K562 (cell line): ENCODE measurements around the gene EHBP1.

Experiments used
- CTBP1 ChIP-seq: fragments of 450-650 bp; IDR thresholded peaks from 2 replicates; pipeline ENCODE4 v1.6.1; 2016; ENCODE audit warnings: borderline replicate concordance
- EP300 ChIP-seq: IDR thresholded peaks from 2 replicates; pipeline ENCODE4 v1.6.1; 2012; ENCODE audit warnings: low read length, improper control_type of control experiment
- POLR2AphosphoS5 ChIP-seq: IDR thresholded peaks from 2 replicates; pipeline ENCODE4 v1.6.1; 2011; ENCODE audit warnings: mild to moderate bottlenecking, low read depth, low read length, moderate library complexity; ENCODE audit not compliant: control insufficient read depth, insufficient read depth
- TGIF2 ChIP-seq: sonication (generic); formaldehyde crosslinking; IDR thresholded peaks from 2 replicates; pipeline ENCODE4 v1.8.1; 2022; ENCODE audit warnings: mild to moderate bottlenecking, missing genetic modification reagents, moderate library complexity
- TOE1 ChIP-seq, 2 experiments: fragments of 450-650 bp in 1 of 2; sonication (generic) in 1 of 2; formaldehyde crosslinking in 1 of 2; IDR thresholded peaks; 2 replicates each; pipeline versions ENCODE4 v1.7.1 to v1.8.0; 2016 to 2022; ENCODE audit warnings: borderline replicate concordance in 2 of 2, mild to moderate bottlenecking in 2 of 2, antibody characterized with exemption in 1 of 2, inconsistent platforms in 1 of 2, low read depth in 1 of 2, missing genetic modification reagents in 1 of 2, moderate library complexity in 1 of 2
- ZNF184 ChIP-seq: sonication (generic); formaldehyde crosslinking; IDR thresholded peaks from 2 replicates; pipeline ENCODE4 v1.5.0; 2020; ENCODE audit warnings: missing genetic modification reagents

GRCh38 chr2:62994206-62994605 is 288.7 kb downstream of the EHBP1 start:
- TF ChIP-seq ZNF184: no peak
- no peak for TF ChIP-seq TOE1 (IDR thresholded peaks at IDR 0.05; ENCODE audit: borderline replicate concordance)
- no peak for TF ChIP-seq TOE1 (CRISPR knock-in tag; IDR thresholded peaks at IDR 0.05; ENCODE audit: borderline replicate concordance, low read depth)
- TF ChIP-seq CTBP1: no peak
- TF ChIP-seq POLR2AphosphoS5: no peak
- TF ChIP-seq EP300: no peak
- TF ChIP-seq TGIF2 (CRISPR knock-in tag): no peak
